Measurements from ENCODE around the gene KCNJ11.

DNA sequence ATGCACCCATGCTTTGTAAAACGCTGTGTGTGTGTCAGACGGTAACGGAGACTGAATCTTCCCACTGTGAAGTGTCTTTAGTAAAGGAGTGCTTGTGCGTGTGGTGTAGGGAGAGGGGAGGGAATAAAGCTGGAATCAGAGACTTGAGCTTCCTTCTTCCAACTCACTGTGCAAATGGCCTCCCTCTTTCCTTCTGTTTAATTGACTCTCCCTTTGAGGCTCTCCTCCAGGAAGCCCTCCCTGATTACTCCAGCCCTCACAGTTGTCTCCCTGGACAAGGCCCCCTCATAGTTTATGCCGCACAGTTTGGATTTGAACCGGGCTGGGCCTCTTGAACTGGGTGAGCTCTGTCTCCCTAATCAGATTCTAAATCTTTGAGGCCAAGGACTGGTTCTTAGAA is 23.0 kb upstream of the KCNJ11 start:
- TF ChIP-seq, protein P1, sequence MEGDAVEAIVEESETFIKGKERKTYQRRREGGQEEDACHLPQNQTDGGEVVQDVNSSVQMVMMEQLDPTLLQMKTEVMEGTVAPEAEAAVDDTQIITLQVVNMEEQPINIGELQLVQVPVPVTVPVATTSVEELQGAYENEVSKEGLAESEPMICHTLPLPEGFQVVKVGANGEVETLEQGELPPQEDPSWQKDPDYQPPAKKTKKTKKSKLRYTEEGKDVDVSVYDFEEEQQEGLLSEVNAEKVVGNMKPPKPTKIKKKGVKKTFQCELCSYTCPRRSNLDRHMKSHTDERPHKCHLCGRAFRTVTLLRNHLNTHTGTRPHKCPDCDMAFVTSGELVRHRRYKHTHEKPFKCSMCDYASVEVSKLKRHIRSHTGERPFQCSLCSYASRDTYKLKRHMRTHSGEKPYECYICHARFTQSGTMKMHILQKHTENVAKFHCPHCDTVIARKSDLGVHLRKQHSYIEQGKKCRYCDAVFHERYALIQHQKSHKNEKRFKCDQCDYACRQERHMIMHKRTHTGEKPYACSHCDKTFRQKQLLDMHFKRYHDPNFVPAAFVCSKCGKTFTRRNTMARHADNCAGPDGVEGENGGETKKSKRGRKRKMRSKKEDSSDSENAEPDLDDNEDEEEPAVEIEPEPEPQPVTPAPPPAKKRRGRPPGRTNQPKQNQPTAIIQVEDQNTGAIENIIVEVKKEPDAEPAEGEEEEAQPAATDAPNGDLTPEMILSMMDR (IDR thresholded peaks at IDR 0.05; ENCODE audit: extremely low read depth in 1 of 2, insufficient read depth in 1 of 2, low read depth in 1 of 2, low read length in 2 of 2): no peak
- TF ChIP-seq EZH2 (IDR thresholded peaks at IDR 0.05; ENCODE audit: borderline replicate concordance, low read depth, low read length, severe bottlenecking) (no peak), POLR2AphosphoS5 (IDR thresholded peaks at IDR 0.05; ENCODE audit: insufficient read depth, low read depth, low read length) (no peak), POLR2A (IDR thresholded peaks at IDR 0.05; ENCODE audit: low read depth, low read length) (no peak), GATA2 (IDR thresholded peaks at IDR 0.05; ENCODE audit: insufficient read depth, insufficient read length, low read depth, low read length) (no peak), FOS (IDR thresholded peaks at IDR 0.05; ENCODE audit: borderline replicate concordance, insufficient read depth, low read length) (no peak), MYC (IDR thresholded peaks at IDR 0.05; ENCODE audit: low read depth, low read length) (no peak), JUN (IDR thresholded peaks at IDR 0.05; ENCODE audit: borderline replicate concordance, insufficient read depth, insufficient read length, low read depth) (no peak)
- TF ChIP-seq, protein P2, sequence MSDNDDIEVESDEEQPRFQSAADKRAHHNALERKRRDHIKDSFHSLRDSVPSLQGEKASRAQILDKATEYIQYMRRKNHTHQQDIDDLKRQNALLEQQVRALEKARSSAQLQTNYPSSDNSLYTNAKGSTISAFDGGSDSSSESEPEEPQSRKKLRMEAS (IDR thresholded peaks at IDR 0.05; ENCODE audit: insufficient read depth, insufficient read length): no peak

Measured in endothelial cell of umbilical vein (primary cell).